Measurements from ENCODE around the gene MT1A.
"Not testable (repeated sequence)": the region's sequence is repeated elsewhere in the genome, so short reads cannot be mapped to it uniquely, and the experiment has no call there.

The MT1A gene

GRCh38 chr16:56610609-56611111, 27.8 kb upstream of the MT1A start:
- no peak for DNase-seq (ENCODE audit: low spot score)

GRCh38 chr16:56611281-56611833, 27.1 kb upstream of the MT1A start:
- no peak for DNase-seq (ENCODE audit: low spot score)

GRCh38 chr16:56613706-56614105, 24.8 kb upstream of the MT1A start:
- no peak for DNase-seq (ENCODE audit: low spot score)

GRCh38 chr16:56614549-56614991, 23.9 kb upstream of the MT1A start:
- DNase-seq (ENCODE audit: low spot score) = no peak

- DNase-seq (ENCODE audit: low spot score) = no peak
Observed at GRCh38 chr16:56615353-56615752, 23.1 kb upstream of the MT1A start.

- DNase-seq (ENCODE audit: low spot score) = no peak
Observed at GRCh38 chr16:56616608-56617211, 21.8 kb upstream of the MT1A start.

- no peak for DNase-seq (ENCODE audit: low spot score)
Observed at GRCh38 chr16:56617212-56618085, 21.0 kb upstream of the MT1A start.

- DNase-seq (ENCODE audit: low spot score) = no peak
Observed at GRCh38 chr16:56618138-56618537, 20.3 kb upstream of the MT1A start.

GRCh38 chr16:56620339-56620897, 18.0 kb upstream of the MT1A start:
- no peak for DNase-seq (ENCODE audit: low spot score)

- not testable (repeated sequence) for DNase-seq (ENCODE audit: low spot score)
Observed at GRCh38 chr16:56621665-56622445, 16.6 kb upstream of the MT1A start.

- DNase-seq (ENCODE audit: low spot score) = not testable (repeated sequence)
Observed at GRCh38 chr16:56623184-56623583, 15.3 kb upstream of the MT1A start.

- no peak for DNase-seq (ENCODE audit: low spot score)
Observed at GRCh38 chr16:56623637-56624036, 14.8 kb upstream of the MT1A start.

- peak; percentile 59 for DNase-seq (ENCODE audit: low spot score)
Observed at GRCh38 chr16:56625140-56625942, 13.1 kb upstream of the MT1A start, which contains the start of gene MT1E. Gene MT1E (plus strand): TSS chr16:56625781. CDS start chr16:56625852, 71 bp downstream.

GRCh38 chr16:56625943-56626654, 12.4 kb upstream of the MT1A start:
- no peak for DNase-seq (ENCODE audit: low spot score)

- DNase-seq (ENCODE audit: low spot score) = no peak
Observed at GRCh38 chr16:56626685-56627084, 11.8 kb upstream of the MT1A start.

- DNase-seq (ENCODE audit: low spot score) = no peak
Observed at GRCh38 chr16:56628486-56629350, 9.7 kb upstream of the MT1A start.

- no peak for DNase-seq (ENCODE audit: low spot score)
Observed at GRCh38 chr16:56629531-56629930, 8.9 kb upstream of the MT1A start.

- DNase-seq (ENCODE audit: low spot score) = no peak
Observed at GRCh38 chr16:56630134-56630533, 8.3 kb upstream of the MT1A start.

- no peak for DNase-seq (ENCODE audit: low spot score)
Observed at GRCh38 chr16:56631197-56631596, 7.3 kb upstream of the MT1A start.
